H1 (cell line): ENCODE results near the gene MAP7D1. TPM values are rescaled to one million over a fixed set of nuclear protein-coding genes. Genes with fewer than 3 reads are reported as not detected.

Experiments used
- HDAC6 ChIP-seq: IDR thresholded peaks from one replicate; pipeline ENCODE4 v1.7.1; 2012; ENCODE audit warnings: low read depth, mild to moderate bottlenecking, inconsistent platforms, low read length, moderate library complexity
- KDM5A ChIP-seq: fragments of 200-600 bp; IDR thresholded peaks from 2 replicates; pipeline ENCODE4 v1.7.1; 2012; ENCODE audit warnings: mild to moderate bottlenecking, low read length, inconsistent platforms, mixed read lengths
- RXRA ChIP-seq: IDR thresholded peaks from 2 replicates; pipeline ENCODE4 v1.6.1; 2011; ENCODE audit warnings: low read depth, mild to moderate bottlenecking, low read length, moderate library complexity; ENCODE audit not compliant: insufficient read depth
- TAF1 ChIP-seq: IDR thresholded peaks from 2 replicates; pipeline ENCODE4 v1.6.1; 2011; ENCODE audit warnings: mild to moderate bottlenecking, low read depth, low read length
- polyA plus RNA-seq, 7 experiments: library from polyadenylated mRNA; depleted of rRNA in 3 of 7; stranded (reverse) in 5 of 7; unstranded in 2 of 7; fragments of >200 nt in 5 of 7; fragments of 200-250 nt in 2 of 7; gene quantifications; 1 replicate in 5 of 7; 2 replicates in 1 of 7; 4 replicates in 1 of 7; pipeline versions ENCODE4 v1.2.1 to v1.2.3, GENCODE V29; 2011 to 2013; ENCODE audit warnings: missing spikeins in 2 of 7, mixed read lengths in 2 of 7
- total RNA-seq: library from RNA; stranded (reverse); fragmentation: NEBNext Ultra II Directional; extraction: Animal tissue kit (Norgen Biotek cat#: 25700); gene quantifications from 2 replicates; pipeline ENCODE4 v1.2.1, GENCODE V29; 2021
- TF ChIP-seq, protein P1 (sequence below), 3 experiments: IDR thresholded peaks; 1 replicate in 2 of 3; 2 replicates in 1 of 3; pipeline versions ENCODE4 v1.5.1 to v1.6.1; 2011; ENCODE audit warnings: low read length in 3 of 3, mild to moderate bottlenecking in 3 of 3, inconsistent platforms in 2 of 3, low read depth in 1 of 3, moderate library complexity in 1 of 3; ENCODE audit not compliant: insufficient read depth in 1 of 3; ENCODE audit errors: control extremely low read depth in 1 of 3

Gene MAP7D1
- total and polyA plus RNA-seq, 2 of the 8 experiments (the other 6 are each of a cell fraction or from before 2014, with no cell fraction given), result 18.2 to 52.4 TPM

- TF ChIP-seq, protein P1, sequence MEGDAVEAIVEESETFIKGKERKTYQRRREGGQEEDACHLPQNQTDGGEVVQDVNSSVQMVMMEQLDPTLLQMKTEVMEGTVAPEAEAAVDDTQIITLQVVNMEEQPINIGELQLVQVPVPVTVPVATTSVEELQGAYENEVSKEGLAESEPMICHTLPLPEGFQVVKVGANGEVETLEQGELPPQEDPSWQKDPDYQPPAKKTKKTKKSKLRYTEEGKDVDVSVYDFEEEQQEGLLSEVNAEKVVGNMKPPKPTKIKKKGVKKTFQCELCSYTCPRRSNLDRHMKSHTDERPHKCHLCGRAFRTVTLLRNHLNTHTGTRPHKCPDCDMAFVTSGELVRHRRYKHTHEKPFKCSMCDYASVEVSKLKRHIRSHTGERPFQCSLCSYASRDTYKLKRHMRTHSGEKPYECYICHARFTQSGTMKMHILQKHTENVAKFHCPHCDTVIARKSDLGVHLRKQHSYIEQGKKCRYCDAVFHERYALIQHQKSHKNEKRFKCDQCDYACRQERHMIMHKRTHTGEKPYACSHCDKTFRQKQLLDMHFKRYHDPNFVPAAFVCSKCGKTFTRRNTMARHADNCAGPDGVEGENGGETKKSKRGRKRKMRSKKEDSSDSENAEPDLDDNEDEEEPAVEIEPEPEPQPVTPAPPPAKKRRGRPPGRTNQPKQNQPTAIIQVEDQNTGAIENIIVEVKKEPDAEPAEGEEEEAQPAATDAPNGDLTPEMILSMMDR (IDR thresholded peaks at IDR 0.05; ENCODE audit: control extremely low read depth in 1 of 3, insufficient read depth in 1 of 3, low read depth in 1 of 3, low read length in 3 of 3), result no peak
- TF ChIP-seq KDM5A (no peak), HDAC6 (no peak), RXRA (no peak), TAF1 (no peak)
Measured at GRCh38 chr1:36128126-36128904, 27.6 kb upstream of the MAP7D1 start (continued).
